ENCODE results near the gene ARID5B. TPM values are rescaled to one million over a fixed set of nuclear protein-coding genes. Genes with fewer than 3 reads are reported as not detected.

The ARID5B gene
- polyA plus RNA-seq, 1 of the 3 experiments (the other 2 are of a cell fraction) = 10.9 TPM

DNA sequence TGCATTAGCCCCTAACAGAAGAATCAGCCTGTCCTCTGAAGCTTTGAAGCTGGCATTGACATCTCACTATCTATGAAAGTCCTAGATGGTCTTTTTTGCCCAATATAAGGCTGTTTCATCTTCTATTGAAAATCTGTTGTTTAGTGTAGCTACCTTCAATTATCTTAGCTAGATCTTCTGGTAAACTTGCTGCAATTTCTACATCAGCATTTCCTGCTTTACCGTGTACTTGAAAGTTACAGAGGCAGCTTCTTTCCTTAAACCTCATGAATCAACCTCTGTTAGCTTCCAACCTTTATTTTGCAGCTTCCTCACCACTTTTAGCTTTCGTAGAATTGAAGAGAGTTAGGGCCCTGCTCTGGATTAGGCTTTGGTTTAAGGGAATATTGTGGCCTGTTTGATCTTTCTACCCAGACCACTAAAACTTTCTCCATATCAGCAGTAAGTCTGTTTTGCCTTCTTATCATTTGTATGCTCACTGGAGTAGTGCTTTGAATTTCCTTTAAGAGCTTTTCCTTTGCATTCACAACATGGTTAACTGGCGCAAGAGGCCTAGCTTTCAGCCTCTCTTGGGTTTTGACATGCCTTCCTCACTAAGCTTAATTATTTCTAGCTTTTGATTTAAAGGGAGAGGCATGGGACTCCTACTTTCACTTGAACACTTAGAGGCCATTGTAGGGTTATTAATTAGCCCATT lies 32.5 kb downstream of the ARID5B start:
- 93% methylated on average over 3 of the region's 3 CpGs for WGBS (ENCODE audit: low lambda C conversion rate)
- H3K79me2 ChIP-seq (ENCODE audit: insufficient read depth) = peaks cover 59% of the 10 kb centered on the region
- no peak overlapping the region for H3K9ac ChIP-seq
- H3F3A ChIP-seq (replicated peaks; ENCODE audit: insufficient read depth) = peaks cover 22% of the 10 kb centered on the region
- peaks cover 3 to 28% of the 10 kb centered on the region in 2 experiments; a peak in 3 of 4 replicates for H3K4me1 ChIP-seq (ENCODE audit: control insufficient read depth in 1 of 2, insufficient read depth in 2 of 2, low read depth in 1 of 2, low read length in 1 of 2)
- ChIA-PET POLR2A (no interaction called here), CTCF (interaction anchor here (0.9 to 1.6 kb wide), 3 partner anchors 11 to 28 kb away, joined by 3 to 4 read pairs (median 4); no protein-coding TSS in a partner anchor)
- DNase-seq = no peak
- no peak overlapping the region for H3K4me2 ChIP-seq
- no peaks in the 10 kb centered on the region for H3K9me3 ChIP-seq
- no peak overlapping the region for H3K4me3 ChIP-seq (ENCODE audit: low read depth in 2 of 2, low read length in 1 of 2)
- H3K27ac ChIP-seq (ENCODE audit: low read depth in 2 of 2, low read length in 1 of 2) = no peak overlapping the region
- no peaks in the 10 kb centered on the region for H3K27me3 ChIP-seq (ENCODE audit: insufficient read depth)
- H3K36me3 ChIP-seq (replicated peaks in 1 of 2; ENCODE audit: control insufficient read depth in 1 of 2, insufficient read depth in 2 of 2, low read length in 1 of 2) = peaks cover 14 to 30% of the 10 kb centered on the region in 2 experiments
- no peaks in the 10 kb centered on the region for H3K9me2 ChIP-seq
- H4K20me1 ChIP-seq (ENCODE audit: insufficient read depth) = no peaks in the 10 kb centered on the region
- no peak overlapping the region for H2AFZ ChIP-seq (ENCODE audit: low read depth)
- no peak for TF ChIP-seq POLR2AphosphoS5 (IDR thresholded peaks at IDR 0.05; ENCODE audit: low read depth, low read length)
- no peak for TF ChIP-seq RCOR1 (IDR thresholded peaks at IDR 0.05; ENCODE audit: low read length)
- TF ChIP-seq CHD2 (IDR thresholded peaks at IDR 0.05; ENCODE audit: low read length, partially characterized antibody) = no peak

DNA sequence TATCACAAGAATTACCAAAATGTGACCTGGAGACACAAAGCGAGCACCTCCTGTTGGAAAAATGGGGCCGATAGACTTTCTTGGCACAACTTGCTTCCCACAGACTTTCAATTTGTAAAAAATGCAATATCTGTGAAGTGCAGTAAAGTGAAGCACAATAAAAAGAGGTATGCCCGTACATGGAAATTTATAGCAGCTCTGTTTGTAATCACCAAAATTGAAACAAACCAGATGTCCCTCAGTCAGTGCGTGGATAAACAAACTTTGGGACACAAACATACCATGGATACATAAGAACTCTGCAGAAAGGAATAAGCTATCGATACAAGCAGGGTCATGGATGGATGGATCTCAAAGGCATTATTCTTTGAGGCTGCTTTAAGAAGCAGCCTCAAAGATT lies 33.6 kb downstream of the ARID5B start:
- WGBS (ENCODE audit: low lambda C conversion rate) = 61% methylated on average over 5 of the region's 5 CpGs
- Histone ChIP-seq H3K4me2 (no peak overlapping the region), H3K9ac (no peak overlapping the region), H2AFZ (ENCODE audit: low read depth) (no peak overlapping the region), H3K4me1 (ENCODE audit: control insufficient read depth in 1 of 2, insufficient read depth in 2 of 2, low read depth in 1 of 2, low read length in 1 of 2) (peaks cover 3 to 39% of the 10 kb centered on the region in 2 experiments), H3K36me3 (replicated peaks in 1 of 2; ENCODE audit: control insufficient read depth in 1 of 2, insufficient read depth in 2 of 2, low read length in 1 of 2) (peaks cover 14 to 20% of the 10 kb centered on the region in 2 experiments), H3K79me2 (ENCODE audit: insufficient read depth) (peaks cover 48% of the 10 kb centered on the region), H4K20me1 (ENCODE audit: insufficient read depth) (no peaks in the 10 kb centered on the region), H3K9me3 (no peaks in the 10 kb centered on the region), H3K9me2 (no peaks in the 10 kb centered on the region), H3F3A (replicated peaks; ENCODE audit: insufficient read depth) (peaks cover 33% of the 10 kb centered on the region), H3K27ac (ENCODE audit: low read depth in 2 of 2, low read length in 1 of 2) (peak overlapping the region in 1 of 2 experiments; percentile 28; a peak in 1 of 4 replicates), H3K27me3 (ENCODE audit: insufficient read depth) (no peaks in the 10 kb centered on the region), H3K4me3 (ENCODE audit: low read depth in 2 of 2, low read length in 1 of 2) (no peak overlapping the region)
- ChIA-PET CTCF (interaction anchor here (0.5 to 1.6 kb wide), 6 partner anchors 12 to 49 kb away, joined by 3 to 4 read pairs (median 3); no protein-coding TSS in a partner anchor), POLR2A (no interaction called here)
- peak; percentile 51; the same call in 1 of the 2 replicates for TF ChIP-seq TCF12 (IDR thresholded peaks at IDR 0.05)
- no peak for TF ChIP-seq POLR2AphosphoS5 (IDR thresholded peaks at IDR 0.05; ENCODE audit: low read depth, low read length)
- TF ChIP-seq, protein P1, sequence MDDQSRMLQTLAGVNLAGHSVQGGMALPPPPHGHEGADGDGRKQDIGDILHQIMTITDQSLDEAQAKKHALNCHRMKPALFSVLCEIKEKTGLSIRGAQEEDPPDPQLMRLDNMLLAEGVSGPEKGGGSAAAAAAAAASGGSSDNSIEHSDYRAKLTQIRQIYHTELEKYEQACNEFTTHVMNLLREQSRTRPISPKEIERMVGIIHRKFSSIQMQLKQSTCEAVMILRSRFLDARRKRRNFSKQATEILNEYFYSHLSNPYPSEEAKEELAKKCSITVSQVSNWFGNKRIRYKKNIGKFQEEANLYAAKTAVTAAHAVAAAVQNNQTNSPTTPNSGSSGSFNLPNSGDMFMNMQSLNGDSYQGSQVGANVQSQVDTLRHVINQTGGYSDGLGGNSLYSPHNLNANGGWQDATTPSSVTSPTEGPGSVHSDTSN (IDR thresholded peaks at IDR 0.05) = 0 out of 2 replicates have a peak, but pooled peaks have one; percentile 27
- TF ChIP-seq MEF2A (IDR thresholded peaks at IDR 0.05; ENCODE audit: borderline replicate concordance, low read depth) = no peak
- peak; percentile 22 for DNase-seq

DNA sequence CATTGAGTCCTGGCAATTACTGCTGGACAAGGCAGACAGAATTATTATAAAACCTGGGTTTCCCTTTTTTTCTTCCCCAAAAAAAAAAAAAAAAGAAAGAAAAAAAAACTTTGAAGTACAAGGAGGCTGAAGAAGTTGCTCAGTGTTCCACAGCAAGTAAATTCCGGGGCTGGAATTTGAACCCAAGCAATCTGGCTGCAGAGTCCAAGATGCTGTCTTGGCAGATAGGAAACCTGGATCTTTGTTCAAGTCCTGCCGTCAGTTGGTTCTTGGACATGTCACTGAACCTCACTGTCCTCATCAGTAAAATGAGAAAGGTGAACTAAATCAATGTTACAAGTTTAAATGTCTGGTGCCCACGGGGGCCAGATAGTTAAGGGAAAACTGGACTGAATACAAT lies 35.3 kb downstream of the ARID5B start:
- WGBS (ENCODE audit: low lambda C conversion rate) = 68% methylated on average over 3 of the region's 3 CpGs
- no peak for TF ChIP-seq GABPA (IDR thresholded peaks at IDR 0.05; ENCODE audit: low read depth)
- TF ChIP-seq MXI1 (IDR thresholded peaks at IDR 0.05; ENCODE audit: low read depth, low read length) = no peak
- H3K4me2 ChIP-seq = peak overlapping the region; percentile 69; the same call in 1 of the 2 replicates
- no peak overlapping the region for H3K9ac ChIP-seq
- H3K9me2 ChIP-seq = no peaks in the 10 kb centered on the region
- H3F3A ChIP-seq (replicated peaks; ENCODE audit: insufficient read depth) = peaks cover 37% of the 10 kb centered on the region
- no peaks in the 10 kb centered on the region for H3K9me3 ChIP-seq
- DNase-seq = no peak
- H4K20me1 ChIP-seq (ENCODE audit: insufficient read depth) = no peaks in the 10 kb centered on the region
- H3K79me2 ChIP-seq (ENCODE audit: insufficient read depth) = peaks cover 56% of the 10 kb centered on the region
- H3K27me3 ChIP-seq (ENCODE audit: insufficient read depth) = no peaks in the 10 kb centered on the region
- peaks cover 3 to 44% of the 10 kb centered on the region in 2 experiments for H3K4me1 ChIP-seq (ENCODE audit: control insufficient read depth in 1 of 2, insufficient read depth in 2 of 2, low read depth in 1 of 2, low read length in 1 of 2)
- no peak overlapping the region for H3K4me3 ChIP-seq (ENCODE audit: low read depth in 2 of 2, low read length in 1 of 2)
- CTCF ChIA-PET = interaction anchor here (1.3 kb wide), 1 partner anchor 102 kb away, joined by 4 read pairs; no protein-coding TSS in a partner anchor
- H3K36me3 ChIP-seq (replicated peaks in 1 of 2; ENCODE audit: control insufficient read depth in 1 of 2, insufficient read depth in 2 of 2, low read length in 1 of 2) = peaks cover 18 to 20% of the 10 kb centered on the region in 2 experiments
- POLR2A ChIA-PET = no interaction called here
- no peak overlapping the region for H2AFZ ChIP-seq (ENCODE audit: low read depth)
- peak overlapping the region in 1 of 2 experiments; percentile 97; a peak in 2 of 4 replicates for H3K27ac ChIP-seq (ENCODE audit: low read depth in 2 of 2, low read length in 1 of 2)
